Pulmonary artery endothelial cell (primary cell): ENCODE data around the gene ID3. TPM values are rescaled to one million over a fixed set of nuclear protein-coding genes. Genes with fewer than 3 reads are reported as not detected.
A peak's percentile ranks its signal among the peaks of the same experiment; 100 is the strongest.
"Not testable (repeated sequence)": the region's sequence is repeated elsewhere in the genome, so short reads cannot be mapped to it uniquely, and the experiment has no call there.

ENCODE experiments used
- DNase-seq: peaks from one replicate; pipeline ENCODE4 v3.0.0-alpha.2; 2011; ENCODE audit warnings: low read depth, low spot score
- total RNA-seq: library from RNA; depleted of rRNA; stranded (reverse); fragments of >200 nt; gene quantifications from 2 replicates; pipeline ENCODE4 v1.2.3, GENCODE V29; 2014

The ID3 gene
- total RNA-seq, 1 donor from 2014 or later: 189 TPM

- DNase-seq: no peak
These were observed 30.3 kb upstream of the ID3 start for GRCh38 chr1:23589585-23589986.

GRCh38 chr1:23588749-23589548 lies 29.6 kb upstream of the ID3 start:
- DNase-seq: no peak

GRCh38 chr1:23585321-23586022 lies 26.2 kb upstream of the ID3 start:
- DNase-seq: no peak

- DNase-seq: not testable (repeated sequence)
These were observed 24.4 kb upstream of the ID3 start for GRCh38 chr1:23583727-23584126.

GRCh38 chr1:23582820-23583219 lies 23.5 kb upstream of the ID3 start:
- DNase-seq: no peak

- DNase-seq: peak; percentile 63
These were observed 21.9 kb upstream of the ID3 start for GRCh38 chr1:23581219-23581618.

GRCh38 chr1:23578997-23579363 lies 19.7 kb upstream of the ID3 start:
- DNase-seq: no peak

GRCh38 chr1:23578311-23578996 lies 19.2 kb upstream of the ID3 start:
- no peak for DNase-seq

GRCh38 chr1:23577056-23578004 lies 18.0 kb upstream of the ID3 start:
- no peak for DNase-seq

GRCh38 chr1:23576338-23577055 lies 17.2 kb upstream of the ID3 start:
- no peak for DNase-seq

GRCh38 chr1:23575226-23575810 lies 16.0 kb upstream of the ID3 start:
- DNase-seq: no peak

GRCh38 chr1:23574265-23574754 lies 15.0 kb upstream of the ID3 start:
- DNase-seq: no peak

GRCh38 chr1:23573574-23574182 lies 14.4 kb upstream of the ID3 start:
- DNase-seq: no peak

- no peak for DNase-seq
These were observed 12.2 kb upstream of the ID3 start for GRCh38 chr1:23571465-23571864.

- DNase-seq: no peak
These were observed 10.8 kb upstream of the ID3 start for GRCh38 chr1:23570001-23570691.

- DNase-seq: no peak
These were observed 9.5 kb upstream of the ID3 start for GRCh38 chr1:23568608-23569383.

- DNase-seq: no peak
These were observed 8.8 kb upstream of the ID3 start for GRCh38 chr1:23567996-23568607.

- no peak for DNase-seq
These were observed 8.3 kb upstream of the ID3 start for GRCh38 chr1:23567629-23567995.
